ENCODE data around the gene DIS3L2. TPM values are rescaled to one million over a fixed set of nuclear protein-coding genes. Genes with fewer than 3 reads are reported as not detected.

Gene DIS3L2
- total RNA-seq, 1 experiment from 2014 or later: 21.5 TPM

DNA sequence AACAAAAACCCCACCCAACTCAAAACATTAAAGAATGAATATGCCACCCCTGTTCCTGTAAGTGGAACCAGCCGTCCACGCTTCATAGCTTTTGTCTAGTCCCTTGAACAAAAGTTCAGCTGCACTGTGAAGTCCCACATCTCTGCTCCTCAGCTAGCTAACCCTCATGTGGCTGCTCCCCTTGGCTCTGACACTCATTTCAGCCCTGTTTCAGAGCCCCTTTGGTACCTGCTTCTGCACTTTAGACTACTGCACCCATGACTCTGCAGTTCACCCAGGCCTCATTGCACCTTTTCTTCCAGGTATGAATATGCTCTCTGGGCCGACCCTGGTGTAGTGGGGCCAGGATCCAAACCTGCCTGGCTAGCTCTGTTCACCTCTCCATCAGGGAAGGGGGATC is 155.3 kb downstream of the DIS3L2 start:
- in situ Hi-C loops (cut with HindIII; ENCODE audit: low pct_unique_long_range_greater_than_20kb, low sequenced_read_pairs): no loop called here
- no peak for DNase-seq (ENCODE audit: low read depth, low spot score)

- peak; percentile 27 for DNase-seq (ENCODE audit: low read depth, low spot score)
- in situ Hi-C loops (cut with HindIII; ENCODE audit: low pct_unique_long_range_greater_than_20kb, low sequenced_read_pairs): no loop called here
Measured at GRCh38 chr2:232117413-232117812, 155.9 kb downstream of the DIS3L2 start.

GRCh38 chr2:232120911-232121310 is 159.4 kb downstream of the DIS3L2 start:
- in situ Hi-C loops (cut with HindIII; ENCODE audit: low pct_unique_long_range_greater_than_20kb, low sequenced_read_pairs): no loop called here
- DNase-seq (ENCODE audit: low read depth, low spot score): no peak

- in situ Hi-C loops (cut with HindIII; ENCODE audit: low pct_unique_long_range_greater_than_20kb, low sequenced_read_pairs): no loop called here
- no peak for DNase-seq (ENCODE audit: low read depth, low spot score)
Measured at GRCh38 chr2:232124309-232124708, 162.8 kb downstream of the DIS3L2 start.

DNA sequence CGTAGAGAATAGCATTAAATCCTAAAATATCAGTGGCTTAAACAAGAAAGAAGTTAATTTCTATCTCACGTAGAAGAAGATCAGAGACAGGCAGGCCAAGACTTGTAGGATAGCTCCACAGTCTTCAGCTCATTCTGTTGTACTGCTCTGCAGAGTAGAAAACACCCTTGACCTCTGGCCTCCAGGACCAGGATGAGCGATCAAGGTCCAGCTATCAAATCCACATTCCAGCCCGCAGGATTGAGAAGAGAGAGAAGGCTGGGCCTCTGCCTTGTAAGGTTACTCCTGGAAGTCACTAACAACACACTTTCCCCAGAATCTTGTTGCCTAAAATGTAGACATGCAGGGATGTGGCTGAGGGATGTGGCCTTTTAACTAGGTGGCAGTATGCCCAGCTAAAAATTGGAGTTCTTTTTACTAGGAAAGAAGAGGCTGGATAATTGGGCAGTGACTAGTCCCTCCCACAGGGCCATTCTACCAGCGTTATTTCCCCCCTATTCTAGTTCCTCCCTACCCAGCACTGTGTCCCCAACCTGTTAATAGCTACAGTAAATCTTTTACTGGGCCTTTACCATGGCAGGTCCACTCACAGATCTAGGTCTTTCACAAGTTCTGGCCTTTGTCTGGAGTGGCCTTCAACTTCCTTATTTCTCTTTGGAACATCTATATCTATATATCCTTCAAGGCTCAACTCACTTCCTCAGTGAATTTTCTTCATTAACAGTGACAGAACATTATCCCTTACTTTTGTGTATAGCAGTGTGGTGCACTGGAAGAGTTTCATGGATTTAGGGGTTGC is 165.0 kb downstream of the DIS3L2 start:
- in situ Hi-C loops (cut with HindIII; ENCODE audit: low pct_unique_long_range_greater_than_20kb, low sequenced_read_pairs): no loop called here

GRCh38 chr2:232129483-232129882 is 168.0 kb downstream of the DIS3L2 start:
- in situ Hi-C loops (cut with HindIII; ENCODE audit: low pct_unique_long_range_greater_than_20kb, low sequenced_read_pairs): no loop called here
- DNase-seq (ENCODE audit: low read depth, low spot score): no peak

More for the DNA sequence above, 165.0 kb downstream of the DIS3L2 start:
- no peak for DNase-seq (ENCODE audit: low read depth, low spot score)

GRCh38 chr2:232132181-232132580 is 170.7 kb downstream of the DIS3L2 start:
- in situ Hi-C loops (cut with HindIII; ENCODE audit: low pct_unique_long_range_greater_than_20kb, low sequenced_read_pairs): no loop called here
- DNase-seq (ENCODE audit: low read depth, low spot score): no peak

GRCh38 chr2:232133078-232133477 is 171.6 kb downstream of the DIS3L2 start:
- peak; percentile 14 for DNase-seq (ENCODE audit: low read depth, low spot score)
- in situ Hi-C loops (cut with HindIII; ENCODE audit: low pct_unique_long_range_greater_than_20kb, low sequenced_read_pairs): no loop called here

- in situ Hi-C loops (cut with HindIII; ENCODE audit: low pct_unique_long_range_greater_than_20kb, low sequenced_read_pairs): no loop called here
- no peak for DNase-seq (ENCODE audit: low read depth, low spot score)
Measured at GRCh38 chr2:232134939-232135338, 173.4 kb downstream of the DIS3L2 start.

- in situ Hi-C loops (cut with HindIII; ENCODE audit: low pct_unique_long_range_greater_than_20kb, low sequenced_read_pairs): no loop called here
- DNase-seq (ENCODE audit: low read depth, low spot score): no peak
Measured at GRCh38 chr2:232137356-232138147, 176.0 kb downstream of the DIS3L2 start.

DNA sequence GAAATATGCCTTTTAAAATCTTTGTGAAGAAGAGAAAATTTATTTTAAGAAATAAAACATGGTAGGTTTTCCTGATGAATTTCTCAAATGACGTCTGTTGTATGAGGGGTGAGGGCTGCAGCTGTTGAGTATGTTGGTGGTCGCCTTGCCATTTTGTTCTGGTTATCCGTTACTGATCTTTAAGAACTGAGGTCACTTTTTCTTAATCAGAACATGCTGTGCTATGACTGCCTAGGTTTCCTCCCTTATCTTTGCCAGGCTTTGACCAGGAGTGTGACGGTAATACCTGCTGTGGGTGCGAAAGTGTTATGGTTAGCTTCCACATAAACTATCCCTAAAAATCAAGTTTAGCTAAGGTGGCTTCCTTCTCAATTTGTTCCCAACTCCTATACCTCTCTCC is 176.9 kb downstream of the DIS3L2 start:
- no peak for DNase-seq (ENCODE audit: low read depth, low spot score)
- in situ Hi-C loops (cut with HindIII; ENCODE audit: low pct_unique_long_range_greater_than_20kb, low sequenced_read_pairs): no loop called here

DNA sequence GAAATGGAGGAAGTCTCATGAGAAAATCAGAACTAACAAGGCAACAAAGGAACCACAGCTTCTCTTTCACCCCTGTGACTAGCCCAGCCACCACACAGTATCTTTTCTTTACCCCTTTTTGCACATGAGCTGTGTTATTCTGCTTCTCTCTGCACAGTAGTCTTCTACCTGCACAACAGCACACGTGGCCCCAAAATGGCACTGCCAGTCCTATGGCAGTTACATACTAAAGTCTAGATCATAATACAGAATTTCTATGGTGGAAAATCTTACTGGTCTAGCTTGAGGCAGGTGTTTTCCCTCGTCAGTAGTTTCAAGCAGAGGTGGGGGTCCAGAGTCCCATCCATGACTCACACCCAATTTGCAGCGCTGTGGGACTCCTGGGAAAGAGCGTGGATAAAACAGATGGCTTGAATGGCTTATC is 177.7 kb downstream of the DIS3L2 start:
- DNase-seq (ENCODE audit: low read depth, low spot score): no peak
- in situ Hi-C loops (cut with HindIII; ENCODE audit: low pct_unique_long_range_greater_than_20kb, low sequenced_read_pairs): no loop called here

DNA sequence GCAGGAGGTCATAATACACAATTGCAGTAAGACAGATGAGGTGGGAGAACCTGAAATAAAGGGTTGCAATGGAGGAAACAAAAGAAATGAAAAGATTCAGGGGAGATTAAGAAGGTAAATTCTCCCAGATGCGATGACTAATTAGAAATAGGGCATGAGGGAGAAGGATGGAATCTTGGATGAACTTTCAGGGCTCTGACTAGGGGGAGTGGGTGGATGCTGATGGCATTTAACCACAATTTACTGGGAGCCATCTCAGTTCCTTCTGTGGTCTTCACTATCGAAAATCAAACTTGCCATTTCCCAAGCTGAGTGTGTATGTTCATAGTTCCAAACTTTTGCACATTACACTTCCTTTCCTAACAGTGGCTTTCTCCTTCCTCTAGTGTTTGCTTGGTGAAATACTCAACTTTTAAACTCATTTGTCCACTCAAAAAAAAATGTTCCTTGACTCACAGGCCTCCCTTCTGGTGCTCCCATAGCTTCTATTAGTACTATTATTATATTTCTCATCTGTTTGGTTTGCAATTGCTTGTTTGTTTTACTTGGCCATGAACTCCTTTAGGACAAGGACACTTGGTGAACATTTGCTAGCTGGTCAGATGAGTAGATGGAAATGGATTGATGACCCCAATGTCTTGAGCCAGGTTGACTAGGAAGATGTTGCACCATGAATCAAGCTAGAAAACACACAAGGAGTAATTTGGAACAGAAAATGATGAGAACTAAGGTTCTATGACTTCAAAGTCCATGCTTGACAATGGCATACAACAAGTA is 178.5 kb downstream of the DIS3L2 start:
- DNase-seq (ENCODE audit: low read depth, low spot score): no peak
- in situ Hi-C loops (cut with HindIII; ENCODE audit: low pct_unique_long_range_greater_than_20kb, low sequenced_read_pairs): no loop called here

DNA sequence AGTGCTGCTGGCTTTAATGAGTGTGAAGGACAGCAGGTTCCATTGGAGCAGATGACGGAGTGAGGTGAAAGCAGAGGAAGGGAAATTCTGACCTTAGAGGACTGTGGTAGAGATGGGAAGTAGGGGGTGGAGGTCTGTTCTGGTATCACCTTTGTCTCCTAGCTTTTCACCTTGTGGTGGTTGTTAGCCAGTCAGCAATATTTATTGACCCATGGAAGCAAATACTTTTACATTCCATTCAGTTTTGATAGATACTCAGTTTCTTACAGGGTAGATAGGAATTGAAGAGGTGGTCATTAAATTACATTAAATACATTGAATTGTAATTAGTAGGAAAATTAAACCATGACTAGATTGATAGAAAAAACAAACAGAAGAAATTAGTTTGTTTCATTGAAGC is 180.1 kb downstream of the DIS3L2 start:
- in situ Hi-C loops (cut with HindIII; ENCODE audit: low pct_unique_long_range_greater_than_20kb, low sequenced_read_pairs): no loop called here

DNA sequence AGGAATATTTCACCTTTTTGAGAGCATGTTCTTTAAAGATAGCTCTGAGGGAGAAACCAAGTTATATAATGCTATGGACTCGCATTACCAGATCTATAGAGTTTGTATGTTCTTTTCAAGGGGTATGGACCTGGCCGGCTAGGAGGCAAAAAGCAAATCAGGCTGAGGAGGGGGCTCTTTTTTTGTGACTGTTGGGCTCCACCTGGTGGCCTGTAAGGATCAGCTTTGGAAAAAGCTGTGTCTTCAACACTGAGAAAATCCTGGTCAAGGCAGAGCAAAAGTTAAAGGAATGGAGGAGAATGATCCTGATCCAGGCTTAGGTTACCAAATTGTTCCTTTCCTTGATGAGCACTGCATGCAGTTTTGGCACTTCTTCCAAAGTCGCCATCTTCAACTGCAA is 180.5 kb downstream of the DIS3L2 start:
- in situ Hi-C loops (cut with HindIII; ENCODE audit: low pct_unique_long_range_greater_than_20kb, low sequenced_read_pairs): no loop called here
- peak; percentile 65 for DNase-seq (ENCODE audit: low read depth, low spot score)

More for the DNA sequence above, 180.1 kb downstream of the DIS3L2 start:
- DNase-seq (ENCODE audit: low read depth, low spot score): no peak

- in situ Hi-C loops (cut with HindIII; ENCODE audit: low pct_unique_long_range_greater_than_20kb, low sequenced_read_pairs): no loop called here
- DNase-seq (ENCODE audit: low read depth, low spot score): no peak
Measured at GRCh38 chr2:232142502-232142901, 181.0 kb downstream of the DIS3L2 start.

DNA sequence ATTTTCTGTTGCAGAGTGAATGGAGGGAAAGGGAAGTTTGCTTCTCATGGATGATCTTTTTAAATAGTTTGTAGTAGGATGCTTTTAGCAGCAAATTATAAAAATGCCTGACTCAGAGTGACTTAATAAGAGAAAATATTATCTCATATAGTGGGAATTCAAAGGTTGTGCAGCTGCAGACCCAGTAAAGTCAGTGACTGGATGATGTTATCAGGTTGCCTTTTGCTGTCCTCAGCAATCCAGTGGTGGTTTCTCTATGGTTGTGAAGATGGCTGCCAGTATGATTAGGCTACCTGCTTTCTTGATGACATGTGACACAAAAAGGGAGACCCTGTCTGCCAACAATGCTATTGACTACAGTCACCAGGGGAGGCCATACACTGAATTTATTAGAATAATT is 184.8 kb downstream of the DIS3L2 start:
- in situ Hi-C loops (cut with HindIII; ENCODE audit: low pct_unique_long_range_greater_than_20kb, low sequenced_read_pairs): no loop called here

DNA sequence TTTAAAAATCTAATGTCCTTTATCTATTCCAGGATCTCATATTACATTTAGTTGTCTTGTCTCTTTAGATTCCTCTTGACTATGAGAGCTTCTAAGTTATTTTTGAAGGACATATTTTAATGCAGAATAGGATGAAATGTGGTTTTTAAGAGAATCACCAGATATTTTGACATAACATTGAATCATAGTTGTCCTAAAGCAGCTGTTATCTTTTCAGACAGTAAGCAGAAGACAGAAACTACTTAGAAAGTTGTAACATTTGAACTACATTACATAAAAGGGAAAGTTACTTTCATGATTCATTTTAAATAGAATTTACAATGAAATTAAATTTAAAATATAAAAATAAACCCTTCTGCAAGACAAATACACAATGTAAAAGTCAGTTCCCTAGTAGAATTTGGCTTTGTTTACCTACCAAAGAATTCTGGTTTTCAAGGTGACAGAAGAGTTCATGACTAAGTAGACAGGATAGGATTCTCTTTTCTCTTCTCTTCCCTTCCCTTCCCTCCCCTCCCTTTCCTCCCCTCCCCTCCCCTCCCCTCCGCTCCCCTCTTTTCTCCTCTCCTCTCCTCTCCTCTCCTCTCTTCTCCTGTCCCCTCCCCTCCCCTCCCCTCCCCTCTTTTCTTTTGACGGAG is 186.0 kb downstream of the DIS3L2 start:
- in situ Hi-C loops (cut with HindIII; ENCODE audit: low pct_unique_long_range_greater_than_20kb, low sequenced_read_pairs): no loop called here
- no peak for DNase-seq (ENCODE audit: low read depth, low spot score)

More for the DNA sequence above, 184.8 kb downstream of the DIS3L2 start:
- no peak for DNase-seq (ENCODE audit: low read depth, low spot score)
